ENCODE data around the gene LRRK2. TPM values are rescaled to one million over a fixed set of nuclear protein-coding genes. Genes with fewer than 3 reads are reported as not detected.

Gene LRRK2
- total RNA-seq (under 1 TPM; 0.31 TPM), polyA plus RNA-seq (not detected)

GRCh38 chr12:40224439-40225291 is at the start of gene LRRK2:
Gene LRRK2 (plus strand): TSS chr12:40224997. CDS start chr12:40225132, 135 bp downstream.
- Histone ChIP-seq H3K27me3 (ENCODE audit: insufficient read depth, low read length, poor library complexity, severe bottlenecking) (peaks cover 4% of the 10 kb centered on the region), H3K27ac (ENCODE audit: low read depth, low read length) (no peak within 1 kb of the TSS), H3K36me3 (ENCODE audit: insufficient read depth, low read length) (no peaks in the 10 kb centered on the region), H3K9me3 (ENCODE audit: low read length) (no peaks in the 10 kb centered on the region), H3K4me1 (ENCODE audit: insufficient read depth, low read length) (no peaks in the 10 kb centered on the region), H3K4me3 (ENCODE audit: low read length) (no peak within 1 kb of the TSS)
- peak within 1 kb of the TSS; percentile 58 to 81 (median 73) for H3K4me3 Mint-ChIP-seq
- H3K27me3 Mint-ChIP-seq, result peaks cover 12 to 34% of the 10 kb centered on the region in 2 donors
- ChIA-PET POLR2A (interaction anchor here (0.7 kb wide), 2 partner anchors 32 to 116 kb away, joined by 3 to 5 read pairs; no protein-coding TSS in a partner anchor), CTCF (no interaction called here)
- H3K9me3 Mint-ChIP-seq, result peaks cover 2 to 9% (median 5%) of the 10 kb centered on the region in 5 donors
- peak within 1 kb of the TSS in 6 of 8 donors; percentile 19 to 82 (median 44) for H3K27ac Mint-ChIP-seq
- peaks cover 13 to 29% (median 16%) of the 10 kb centered on the region in 3 donors for H3K4me1 Mint-ChIP-seq
- H3K36me3 Mint-ChIP-seq, result peaks cover 0 to 4% (median 0%) of the 10 kb centered on the region in 3 donors
- peak; percentile 16 to 77 (median 24) for DNase-seq

DNA sequence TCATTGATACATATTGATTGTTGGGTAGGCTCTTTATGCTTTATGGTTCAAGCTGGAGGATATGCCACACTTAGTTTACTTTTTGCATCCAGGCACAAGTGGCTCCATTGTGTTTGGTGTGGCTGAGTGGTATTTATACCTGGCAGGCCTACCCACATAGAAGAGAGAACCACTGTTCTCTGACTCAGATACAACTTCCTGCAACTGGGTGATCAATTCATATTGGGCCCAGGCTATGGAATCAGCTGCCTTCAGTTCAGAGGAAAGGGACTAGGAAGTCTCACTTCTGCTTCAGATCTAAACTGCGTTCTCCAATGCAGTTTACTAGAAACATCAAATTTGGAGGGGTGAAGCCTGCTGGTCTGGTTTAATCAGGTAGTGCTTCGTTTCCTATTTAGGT is 49.8 kb upstream of the LRRK2 start:
- POLR2A ChIA-PET, result no interaction called here
- no peak overlapping the region for H3K4me3 ChIP-seq (ENCODE audit: low read length)
- DNase-seq, result no peak
- H3K9me3 ChIP-seq (ENCODE audit: low read length), result no peaks in the 10 kb centered on the region
- no peaks in the 10 kb centered on the region for H3K4me1 ChIP-seq (ENCODE audit: insufficient read depth, low read length)
- Mint-ChIP-seq H3K27me3 (peaks cover 1 to 3% of the 10 kb centered on the region in 2 donors), H3K9me3 (no peaks in the 10 kb centered on the region), H3K27ac (no peak overlapping the region), H3K36me3 (no peaks in the 10 kb centered on the region), H3K4me3 (no peak overlapping the region), H3K4me1 (peaks cover 0 to 3% (median 0%) of the 10 kb centered on the region in 3 donors)
- H3K27me3 ChIP-seq (ENCODE audit: insufficient read depth, low read length, poor library complexity, severe bottlenecking), result no peaks in the 10 kb centered on the region
- CTCF ChIA-PET, result no interaction called here
- H3K27ac ChIP-seq (ENCODE audit: low read depth, low read length), result no peak overlapping the region
- no peaks in the 10 kb centered on the region for H3K36me3 ChIP-seq (ENCODE audit: insufficient read depth, low read length)

GRCh38 chr12:40175489-40175888 is 49.3 kb upstream of the LRRK2 start:
- Histone ChIP-seq H3K27ac (ENCODE audit: low read depth, low read length) (no peak overlapping the region), H3K4me1 (ENCODE audit: insufficient read depth, low read length) (no peaks in the 10 kb centered on the region), H3K27me3 (ENCODE audit: insufficient read depth, low read length, poor library complexity, severe bottlenecking) (no peaks in the 10 kb centered on the region), H3K9me3 (ENCODE audit: low read length) (no peaks in the 10 kb centered on the region), H3K36me3 (ENCODE audit: insufficient read depth, low read length) (no peaks in the 10 kb centered on the region), H3K4me3 (ENCODE audit: low read length) (no peak overlapping the region)
- Mint-ChIP-seq H3K27me3 (peaks cover 1 to 3% of the 10 kb centered on the region in 2 donors), H3K4me3 (no peak overlapping the region), H3K4me1 (peaks cover 3 to 7% (median 3%) of the 10 kb centered on the region in 3 donors), H3K27ac (no peak overlapping the region), H3K36me3 (no peaks in the 10 kb centered on the region), H3K9me3 (no peaks in the 10 kb centered on the region)
- DNase-seq, result no peak
- CTCF ChIA-PET, result interaction anchor here (1.4 kb wide), 1 partner anchor 31 kb away, joined by 3 read pairs; no protein-coding TSS in a partner anchor
- POLR2A ChIA-PET, result no interaction called here

DNA sequence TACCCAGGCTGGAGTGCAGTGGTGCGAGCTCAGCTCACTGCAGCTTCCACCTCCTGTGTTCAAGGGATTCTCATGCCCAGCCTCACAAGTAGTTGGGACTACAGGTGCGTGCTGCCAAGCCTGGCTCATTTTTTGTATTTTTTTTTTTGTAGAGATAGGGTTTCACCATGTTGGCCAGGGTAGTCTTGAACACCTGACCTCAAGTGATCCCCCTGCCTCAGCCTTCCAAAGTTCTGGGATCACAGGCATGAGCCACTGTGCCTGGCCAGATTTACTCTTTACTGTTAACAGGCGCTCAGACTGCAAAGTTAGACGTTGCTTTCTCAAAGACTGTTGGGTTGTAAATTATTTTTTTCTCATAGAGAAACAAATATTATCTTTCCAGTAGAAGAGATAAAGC is 46.1 kb upstream of the LRRK2 start:
- Histone ChIP-seq H3K27ac (ENCODE audit: low read depth, low read length) (no peak overlapping the region), H3K4me3 (ENCODE audit: low read length) (no peak overlapping the region), H3K4me1 (ENCODE audit: insufficient read depth, low read length) (no peaks in the 10 kb centered on the region), H3K36me3 (ENCODE audit: insufficient read depth, low read length) (no peaks in the 10 kb centered on the region), H3K9me3 (ENCODE audit: low read length) (no peaks in the 10 kb centered on the region), H3K27me3 (ENCODE audit: insufficient read depth, low read length, poor library complexity, severe bottlenecking) (no peaks in the 10 kb centered on the region)
- no peak for DNase-seq
- ChIA-PET CTCF (no interaction called here), POLR2A (no interaction called here)
- Mint-ChIP-seq H3K9me3 (no peaks in the 10 kb centered on the region), H3K4me3 (no peak overlapping the region), H3K4me1 (peaks cover 12 to 22% (median 18%) of the 10 kb centered on the region in 3 donors), H3K36me3 (no peaks in the 10 kb centered on the region), H3K27ac (no peak overlapping the region), H3K27me3 (peaks cover 0 to 1% of the 10 kb centered on the region in 2 donors)

DNA sequence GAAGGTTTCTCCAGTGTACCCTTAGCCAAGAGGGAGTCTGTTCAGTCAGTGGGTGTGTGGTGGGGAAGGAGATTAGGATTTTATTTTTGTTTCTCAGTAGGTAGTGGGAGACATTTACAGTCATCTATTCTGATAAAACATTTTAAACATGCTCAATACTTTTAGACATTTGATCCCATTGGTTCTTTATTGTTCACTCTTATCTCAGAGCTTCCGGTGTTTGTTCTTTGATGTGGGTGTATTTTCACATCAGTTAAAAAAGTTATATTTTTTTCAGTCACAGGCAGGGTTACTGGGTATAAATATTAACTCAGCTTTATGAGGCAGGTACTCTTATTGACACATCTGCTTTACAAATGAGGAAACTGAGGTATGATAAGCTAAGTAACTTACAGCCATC is 43.3 kb upstream of the LRRK2 start:
- no peaks in the 10 kb centered on the region for H3K9me3 ChIP-seq (ENCODE audit: low read length)
- no peak overlapping the region for H3K4me3 ChIP-seq (ENCODE audit: low read length)
- H3K4me3 Mint-ChIP-seq, result peak overlapping the region in 1 of 7 donors; percentile 33
- peak overlapping the region in 1 of 8 donors; percentile 41 for H3K27ac Mint-ChIP-seq
- no peaks in the 10 kb centered on the region for H3K27me3 ChIP-seq (ENCODE audit: insufficient read depth, low read length, poor library complexity, severe bottlenecking)
- CTCF ChIA-PET, result no interaction called here
- no peaks in the 10 kb centered on the region for H3K9me3 Mint-ChIP-seq
- no peak overlapping the region for H3K27ac ChIP-seq (ENCODE audit: low read depth, low read length)
- H3K27me3 Mint-ChIP-seq, result no peaks in the 10 kb centered on the region
- H3K4me1 ChIP-seq (ENCODE audit: insufficient read depth, low read length), result no peaks in the 10 kb centered on the region
- no peaks in the 10 kb centered on the region for H3K36me3 ChIP-seq (ENCODE audit: insufficient read depth, low read length)
- POLR2A ChIA-PET, result no interaction called here
- H3K36me3 Mint-ChIP-seq, result no peaks in the 10 kb centered on the region
- peak in 1 of 5 donors; percentile 14 for DNase-seq
- peaks cover 12 to 22% (median 18%) of the 10 kb centered on the region in 3 donors for H3K4me1 Mint-ChIP-seq

GRCh38 chr12:40183715-40184114 is 41.1 kb upstream of the LRRK2 start:
- Histone ChIP-seq H3K27ac (ENCODE audit: low read depth, low read length) (no peak overlapping the region), H3K4me3 (ENCODE audit: low read length) (no peak overlapping the region), H3K4me1 (ENCODE audit: insufficient read depth, low read length) (no peaks in the 10 kb centered on the region), H3K36me3 (ENCODE audit: insufficient read depth, low read length) (no peaks in the 10 kb centered on the region), H3K27me3 (ENCODE audit: insufficient read depth, low read length, poor library complexity, severe bottlenecking) (no peaks in the 10 kb centered on the region), H3K9me3 (ENCODE audit: low read length) (no peaks in the 10 kb centered on the region)
- POLR2A ChIA-PET, result no interaction called here
- Mint-ChIP-seq H3K9me3 (peaks cover 0 to 4% (median 0%) of the 10 kb centered on the region in 5 donors), H3K4me1 (peaks cover 12 to 22% (median 18%) of the 10 kb centered on the region in 3 donors), H3K27ac (no peak overlapping the region), H3K27me3 (no peaks in the 10 kb centered on the region), H3K4me3 (no peak overlapping the region), H3K36me3 (peaks cover 0 to 4% (median 0%) of the 10 kb centered on the region in 3 donors)
- no peak for DNase-seq
- CTCF ChIA-PET, result no interaction called here

DNA sequence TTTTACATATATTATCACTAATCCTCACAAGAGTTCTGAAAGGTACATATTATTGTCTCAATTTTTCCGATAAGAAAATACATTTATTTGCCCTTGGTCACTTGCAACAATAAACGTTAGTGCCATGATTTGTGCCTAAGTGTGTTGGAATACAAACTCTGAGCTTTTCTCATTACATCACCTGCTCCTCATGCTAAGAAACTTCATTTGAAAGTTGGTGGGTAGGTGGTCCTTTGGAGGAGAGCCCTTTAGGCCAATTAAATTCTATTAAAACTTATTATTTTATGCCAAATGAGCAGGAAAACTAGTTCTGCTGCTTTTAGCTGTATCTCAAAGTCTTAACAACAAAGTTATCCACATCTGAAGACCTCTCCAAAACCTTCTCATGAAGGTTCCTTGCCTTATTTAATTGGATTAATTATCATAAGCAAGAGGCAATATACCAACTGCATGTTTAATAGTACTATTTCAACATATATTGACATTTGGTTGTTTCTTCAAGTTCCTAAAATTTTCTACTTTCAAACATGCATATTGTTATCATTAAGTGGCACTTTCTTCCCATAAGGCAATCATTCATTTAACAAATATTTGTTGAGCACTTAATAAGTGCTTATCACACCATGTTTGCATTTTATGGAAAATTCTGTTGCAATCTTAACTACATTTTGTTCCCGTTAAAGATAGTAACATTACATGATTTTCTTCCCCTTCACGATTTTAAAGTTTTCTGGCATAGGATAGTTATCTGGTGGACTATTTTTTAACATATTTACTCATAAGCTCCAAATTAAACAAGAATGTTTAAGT is 40.1 kb upstream of the LRRK2 start:
- DNase-seq, result no peak
- Histone ChIP-seq H3K4me1 (ENCODE audit: insufficient read depth, low read length) (no peaks in the 10 kb centered on the region), H3K27me3 (ENCODE audit: insufficient read depth, low read length, poor library complexity, severe bottlenecking) (no peaks in the 10 kb centered on the region), H3K4me3 (ENCODE audit: low read length) (no peak overlapping the region), H3K27ac (ENCODE audit: low read depth, low read length) (no peak overlapping the region), H3K36me3 (ENCODE audit: insufficient read depth, low read length) (no peaks in the 10 kb centered on the region), H3K9me3 (ENCODE audit: low read length) (no peaks in the 10 kb centered on the region)
- H3K4me3 Mint-ChIP-seq, result no peak overlapping the region
- H3K36me3 Mint-ChIP-seq, result peaks cover 0 to 4% (median 0%) of the 10 kb centered on the region in 3 donors
- peaks cover 0 to 4% (median 2%) of the 10 kb centered on the region in 5 donors for H3K9me3 Mint-ChIP-seq
- POLR2A ChIA-PET, result no interaction called here
- H3K27ac Mint-ChIP-seq, result no peak overlapping the region
- CTCF ChIA-PET, result no interaction called here
- H3K27me3 Mint-ChIP-seq, result no peaks in the 10 kb centered on the region
- peaks cover 12 to 22% (median 18%) of the 10 kb centered on the region in 3 donors for H3K4me1 Mint-ChIP-seq

- Histone ChIP-seq H3K27me3 (ENCODE audit: insufficient read depth, low read length, poor library complexity, severe bottlenecking) (no peaks in the 10 kb centered on the region), H3K36me3 (ENCODE audit: insufficient read depth, low read length) (no peaks in the 10 kb centered on the region), H3K27ac (ENCODE audit: low read depth, low read length) (no peak overlapping the region), H3K4me1 (ENCODE audit: insufficient read depth, low read length) (no peaks in the 10 kb centered on the region), H3K4me3 (ENCODE audit: low read length) (no peak overlapping the region), H3K9me3 (ENCODE audit: low read length) (no peaks in the 10 kb centered on the region)
- Mint-ChIP-seq H3K4me1 (peaks cover 10 to 17% (median 16%) of the 10 kb centered on the region in 3 donors), H3K9me3 (peaks cover 0 to 4% (median 2%) of the 10 kb centered on the region in 5 donors), H3K36me3 (peaks cover 0 to 4% (median 0%) of the 10 kb centered on the region in 3 donors), H3K4me3 (no peak overlapping the region), H3K27me3 (no peaks in the 10 kb centered on the region), H3K27ac (no peak overlapping the region)
- POLR2A ChIA-PET, result no interaction called here
- no peak for DNase-seq
- CTCF ChIA-PET, result no interaction called here
Observed at GRCh38 chr12:40185303-40185693, 39.5 kb upstream of the LRRK2 start.
